Small intestine (tissue), 7 donors: Measurements from ENCODE around the gene ZPR1. TPM values are rescaled to one million over a fixed set of nuclear protein-coding genes. Genes with fewer than 3 reads are reported as not detected.
"Not testable (repeated sequence)": the region's sequence is repeated elsewhere in the genome, so short reads cannot be mapped to it uniquely, and the experiment has no call there.

Experiments used
- DNase-seq, 2 donors: peaks; one replicate each; pipeline versions ENCODE4 v3.0.0 to v3.0.0-alpha.2; 2013
- FAIRE-seq: peaks from 2 replicates; lab custom pipeline; 2012; peaks lifted over from hg19 to GRCh38; lab: Jason Lieb, UNC
- H3K27ac ChIP-seq, 3 donors: one replicate each; pipeline ENCODE4 v1.5.1; 2013; ENCODE audit warnings: low read length in 2 of 3, mild to moderate bottlenecking in 2 of 3, control low read depth in 1 of 3, inconsistent platforms in 1 of 3, low read depth in 1 of 3, moderate library complexity in 1 of 3
- H3K27me3 ChIP-seq, 3 donors: one replicate each; pipeline ENCODE4 v1.6.1; 2013; ENCODE audit warnings: low read length in 3 of 3, inconsistent platforms in 1 of 3; ENCODE audit not compliant: control insufficient read depth in 3 of 3, insufficient read depth in 3 of 3
- H3K36me3 ChIP-seq, 3 donors: one replicate each; pipeline ENCODE4 v1.6.1; 2013; ENCODE audit warnings: low read length in 3 of 3, inconsistent platforms in 1 of 3, low read depth in 1 of 3, mild to moderate bottlenecking in 1 of 3, moderate library complexity in 1 of 3; ENCODE audit not compliant: control insufficient read depth in 3 of 3, insufficient read depth in 2 of 3
- H3K4me1 ChIP-seq, 3 donors: one replicate each; pipeline ENCODE4 v1.6.1; 2013; ENCODE audit warnings: low read length in 2 of 3, inconsistent platforms in 1 of 3, low read depth in 1 of 3, mild to moderate bottlenecking in 1 of 3, moderate library complexity in 1 of 3; ENCODE audit not compliant: control insufficient read depth in 3 of 3, insufficient read depth in 2 of 3
- H3K4me3 ChIP-seq, 3 donors: one replicate each; pipeline ENCODE4 v1.5.1; 2013; ENCODE audit warnings: low read length in 3 of 3, control low read depth in 1 of 3, inconsistent platforms in 1 of 3, low read depth in 1 of 3, mild to moderate bottlenecking in 1 of 3, moderate library complexity in 1 of 3
- H3K9me3 ChIP-seq, 2 donors: one replicate each; pipeline ENCODE4 v1.6.1; 2013; ENCODE audit warnings: low read depth in 1 of 2, low read length in 1 of 2; ENCODE audit not compliant: control insufficient read depth in 2 of 2, insufficient read depth in 1 of 2
- WGBS, 3 donors: extraction: QIAGEN DNeasy Blood & Tissue Kit; methylation state at CpG; one replicate each; pipeline ENCODE4 v1.1.7; 2013; 5-methylcytosine and 5-hydroxymethylcytosine counted together
- polyA plus RNA-seq, 4 donors: library from polyadenylated mRNA; stranded (reverse) in 3 of 4; unstranded in 1 of 4; fragments of 200-250 nt in 3 of 4; fragments of 120-200 nt in 1 of 4; gene quantifications; one replicate each; pipeline versions ENCODE4 v1.2.1 to v1.2.3, GENCODE V29; 2013
- donor health status: healthy with polysubstance abuse.
- donor health status: control.
- donor health status: control.
- donor health status: Bipolar disorder and iron deficiency.
- donor health status: healthy.

Gene ZPR1
- polyA plus RNA-seq, 4 donors: 24.5 to 42.9 (median 28.2) TPM

DNA sequence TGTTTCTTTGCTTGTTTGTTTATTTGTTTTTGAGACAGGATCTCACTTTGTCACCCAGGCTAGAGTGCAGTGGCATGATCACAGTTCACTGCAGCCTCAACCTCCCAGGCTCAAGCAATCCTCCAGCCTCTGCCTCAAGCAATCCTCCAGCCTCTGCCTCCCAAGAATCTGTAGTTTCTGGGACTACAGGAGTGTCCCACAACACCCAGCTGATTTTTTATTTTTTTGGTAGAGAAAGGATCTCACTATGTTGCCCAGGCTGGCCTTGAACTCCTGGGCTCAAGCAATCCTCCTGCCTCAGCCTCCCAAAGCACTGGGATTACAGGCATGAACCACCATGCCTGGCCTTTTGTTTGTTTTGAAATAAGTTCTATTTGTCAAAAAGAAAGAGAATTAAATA is 13.8 kb upstream of the ZPR1 start:
- not testable (repeated sequence) for FAIRE-seq, H3K4me3 ChIP-seq, H3K27ac ChIP-seq, H3K36me3 ChIP-seq, DNase-seq, H3K4me1 ChIP-seq, H3K9me3 ChIP-seq, H3K27me3 ChIP-seq

DNA sequence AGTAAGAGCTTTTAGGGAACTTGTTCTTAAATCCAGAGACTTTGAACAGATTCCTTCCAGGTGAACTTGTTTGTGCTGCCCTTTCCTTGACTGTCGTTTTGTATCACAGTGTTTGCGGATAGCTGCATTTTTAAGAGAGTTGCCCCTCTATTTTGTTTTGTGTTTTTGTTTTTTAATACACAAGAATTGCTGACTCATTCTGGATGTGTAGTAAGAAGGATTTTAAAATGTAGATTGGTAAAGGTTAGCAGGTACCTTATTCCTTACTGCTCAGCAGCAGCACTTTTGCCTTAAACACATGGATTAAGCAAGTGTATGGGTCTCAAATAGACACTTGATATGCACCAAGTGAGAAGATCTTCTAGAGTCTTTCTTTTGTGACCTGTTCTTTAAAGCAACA is 12.8 kb upstream of the ZPR1 start:
- H3K9me3 ChIP-seq: no peaks in the 10 kb centered on the region
- WGBS, 3 donors: 89 to 92% (median 89%) methylated on average over 2 of the region's 2 CpGs
- no peaks in the 10 kb centered on the region for H3K36me3 ChIP-seq
- H3K4me3 ChIP-seq: no peak overlapping the region
- no peaks in the 10 kb centered on the region for H3K27me3 ChIP-seq
- H3K27ac ChIP-seq: no peak overlapping the region
- DNase-seq (no peak), FAIRE-seq (no peak)
- no peaks in the 10 kb centered on the region for H3K4me1 ChIP-seq

DNA sequence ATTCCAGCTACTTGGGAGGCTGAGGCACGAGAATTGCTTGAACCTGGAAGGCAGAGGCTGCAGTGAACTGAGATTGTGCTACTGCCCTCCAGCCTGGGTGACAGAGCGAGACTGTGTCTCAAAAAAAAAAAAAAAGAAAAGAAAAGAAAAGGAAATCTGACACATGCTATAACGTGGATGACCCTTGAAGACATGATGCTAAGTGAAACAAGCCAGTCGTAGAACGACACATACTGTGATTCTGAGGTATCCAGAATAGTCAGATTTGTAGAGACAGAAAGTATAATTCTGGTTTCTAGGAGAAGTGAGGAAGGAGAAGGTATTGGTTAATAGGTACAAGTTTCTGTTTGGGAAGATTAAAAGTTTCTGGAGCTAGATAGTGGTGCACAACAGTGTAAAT is 10.5 kb upstream of the ZPR1 start:
- Histone ChIP-seq H3K27me3 (no peaks in the 10 kb centered on the region), H3K4me1 (peaks cover 0 to 4% (median 0%) of the 10 kb centered on the region in 3 donors), H3K4me3 (no peak overlapping the region), H3K36me3 (no peaks in the 10 kb centered on the region), H3K27ac (no peak overlapping the region), H3K9me3 (no peaks in the 10 kb centered on the region)
- 68 to 81% (median 70%) methylated on average over 5 of the region's 5 CpGs for WGBS, 3 donors
- FAIRE-seq (no peak), DNase-seq (no peak)

DNA sequence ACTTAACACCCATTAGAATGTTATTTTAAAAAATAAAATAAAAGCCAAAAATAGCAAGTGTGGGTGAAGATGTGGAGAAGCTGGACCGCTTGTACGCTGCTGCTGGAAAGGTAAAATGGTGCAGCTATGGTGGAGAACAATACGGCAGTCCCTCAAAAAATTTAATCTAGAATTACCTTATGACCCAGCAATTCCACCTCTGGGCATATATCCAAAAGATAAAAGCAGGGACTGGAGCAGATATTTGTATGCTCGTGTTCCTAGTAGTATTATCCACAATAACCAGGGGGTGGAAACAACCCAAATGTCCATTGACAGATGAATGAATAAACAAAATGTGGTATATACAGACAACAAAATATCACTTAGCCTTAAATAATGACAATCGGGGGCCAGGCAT is 10.0 kb upstream of the ZPR1 start:
- H3K36me3 ChIP-seq: no peaks in the 10 kb centered on the region
- DNase-seq: no peak
- FAIRE-seq: no peak

DNA sequence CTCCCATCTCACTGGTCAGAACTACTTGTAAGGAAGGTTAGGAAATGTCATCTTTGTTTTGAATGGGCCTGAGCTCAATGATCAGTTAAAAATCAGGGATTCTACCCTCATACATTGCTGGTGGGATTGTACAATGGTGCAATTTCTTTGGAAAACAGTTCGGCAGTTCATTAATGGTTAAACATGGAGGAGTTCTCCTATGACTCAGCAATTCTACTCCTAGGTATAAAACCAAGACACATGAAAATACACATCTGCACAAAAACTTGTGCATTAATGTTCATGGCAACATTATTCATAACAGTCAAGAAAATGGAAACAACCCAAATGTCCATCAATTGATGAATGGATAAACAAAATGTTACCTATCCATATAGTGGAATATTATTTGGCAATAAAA is 8.7 kb upstream of the ZPR1 start:
- WGBS, 3 donors: 83 to 91% (median 84%) methylated on average over 1 of the region's 1 CpG
- Histone ChIP-seq H3K9me3 (no peaks in the 10 kb centered on the region), H3K4me1 (peaks cover 0 to 21% (median 3%) of the 10 kb centered on the region in 3 donors), H3K27me3 (no peaks in the 10 kb centered on the region), H3K27ac (no peak overlapping the region), H3K4me3 (no peak overlapping the region), H3K36me3 (no peaks in the 10 kb centered on the region)
- DNase-seq (no peak), FAIRE-seq (no peak)

More for the DNA sequence above, 10.0 kb upstream of the ZPR1 start:
- Histone ChIP-seq H3K4me1 (peaks cover 0 to 8% (median 0%) of the 10 kb centered on the region in 3 donors), H3K9me3 (no peaks in the 10 kb centered on the region), H3K27ac (no peak overlapping the region), H3K27me3 (no peaks in the 10 kb centered on the region), H3K4me3 (no peak overlapping the region)
- 35 to 73% (median 51%) methylated on average over 5 of the region's 5 CpGs for WGBS, 3 donors

DNA sequence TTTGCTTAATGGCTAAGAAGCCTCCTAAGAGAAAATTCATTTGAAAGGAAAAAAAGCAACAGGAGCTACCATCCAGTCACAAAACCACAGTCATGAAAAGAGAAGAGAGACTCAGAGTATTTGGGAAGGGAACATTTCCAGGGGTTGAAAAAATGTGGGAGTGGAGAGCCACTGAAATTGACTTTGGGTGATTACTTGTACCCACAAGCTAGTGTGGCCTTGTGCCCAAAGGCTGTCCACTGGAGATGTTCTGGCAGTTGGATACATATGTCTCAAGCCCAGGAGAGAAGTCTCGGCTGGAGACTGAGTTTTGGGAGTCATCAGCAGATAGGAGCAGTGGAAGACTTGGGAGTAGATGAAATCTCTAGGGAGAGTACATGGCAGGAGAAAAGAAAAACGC is 7.0 kb upstream of the ZPR1 start:
- WGBS, 3 donors: 86 to 90% (median 89%) methylated on average over 2 of the region's 2 CpGs
- no peaks in the 10 kb centered on the region for H3K36me3 ChIP-seq
- H3K4me3 ChIP-seq: no peak overlapping the region
- peaks cover 0 to 29% (median 4%) of the 10 kb centered on the region in 3 donors for H3K4me1 ChIP-seq
- no peak for FAIRE-seq
- H3K27ac ChIP-seq: no peak overlapping the region
- no peaks in the 10 kb centered on the region for H3K9me3 ChIP-seq
- no peak for DNase-seq
- no peaks in the 10 kb centered on the region for H3K27me3 ChIP-seq

DNA sequence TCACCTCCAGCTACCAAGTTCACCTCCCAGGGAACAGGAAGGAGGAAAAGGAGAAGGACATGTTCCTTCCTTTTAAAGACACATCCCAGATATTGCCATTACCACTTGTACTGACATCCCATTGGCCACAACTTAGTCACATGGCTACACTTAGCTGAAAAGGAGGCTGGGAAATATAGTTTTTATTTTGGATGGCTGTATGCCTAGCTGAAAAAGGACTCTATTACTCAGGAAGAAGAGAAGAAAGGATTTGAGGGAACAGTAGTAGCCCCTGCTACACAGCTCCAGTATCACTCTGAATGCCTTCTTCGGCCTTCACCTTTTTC is 5.9 kb upstream of the ZPR1 start:
- no peaks in the 10 kb centered on the region for H3K27me3 ChIP-seq
- no peak for FAIRE-seq
- no peaks in the 10 kb centered on the region for H3K36me3 ChIP-seq
- WGBS, 3 donors: 96 to 97% (median 96%) methylated on average over 1 of the region's 1 CpG
- H3K4me1 ChIP-seq: peaks cover 0 to 32% (median 4%) of the 10 kb centered on the region in 3 donors
- no peak overlapping the region for H3K27ac ChIP-seq
- no peak for DNase-seq
- H3K9me3 ChIP-seq: no peaks in the 10 kb centered on the region
- no peak overlapping the region for H3K4me3 ChIP-seq

DNA sequence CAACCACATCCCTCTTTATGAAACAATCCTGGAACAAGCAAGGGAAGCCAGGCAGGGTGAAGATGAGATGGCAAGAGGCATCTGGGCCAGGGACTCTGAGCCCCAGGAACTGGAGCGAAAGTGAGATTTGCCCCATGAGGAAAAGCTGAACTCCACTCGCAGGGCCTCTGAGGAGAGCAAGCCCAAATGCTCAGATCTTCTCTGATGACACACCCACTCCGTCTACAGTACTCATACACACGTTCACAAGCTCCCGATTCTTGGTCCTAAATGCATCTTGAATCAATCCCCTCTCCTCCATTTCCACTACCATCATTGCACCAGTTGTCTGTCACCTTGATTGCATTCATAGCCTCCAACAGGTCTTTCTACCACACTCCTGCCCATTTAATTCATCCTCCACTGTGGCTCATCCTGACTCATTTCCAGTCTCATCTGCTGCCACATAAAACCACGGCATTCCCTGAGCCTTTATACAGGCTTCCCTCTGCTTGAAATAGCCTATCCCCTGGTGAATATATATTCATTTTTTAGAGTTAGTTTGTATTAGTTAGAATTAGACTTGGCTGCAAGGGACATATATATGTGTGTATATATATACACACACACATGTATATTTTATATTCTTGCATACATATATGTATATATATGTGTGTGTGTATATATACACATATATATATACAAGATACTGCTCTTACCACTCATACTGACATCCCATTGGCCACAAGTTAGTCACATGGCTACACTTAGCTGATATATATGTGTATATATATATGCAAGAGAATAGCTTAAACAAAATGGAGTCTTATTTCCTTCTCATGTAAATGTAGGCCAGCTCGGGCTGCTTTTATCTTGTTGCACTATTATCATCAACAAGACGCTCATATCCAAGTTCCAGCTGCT is 5.3 kb upstream of the ZPR1 start:
- no peaks in the 10 kb centered on the region for H3K36me3 ChIP-seq
- no peaks in the 10 kb centered on the region for H3K9me3 ChIP-seq
- H3K4me3 ChIP-seq: no peak overlapping the region
- no peak for FAIRE-seq
- H3K4me1 ChIP-seq: peaks cover 0 to 37% (median 4%) of the 10 kb centered on the region in 3 donors
- no peaks in the 10 kb centered on the region for H3K27me3 ChIP-seq
- WGBS, 3 donors: 63 to 80% (median 64%) methylated on average over 8 of the region's 8 CpGs
- DNase-seq: peak in 1 of 2 donors; percentile 65
- H3K27ac ChIP-seq: no peak overlapping the region
